H9 (cell line): Measurements from ENCODE around the gene LHFPL2. TPM values are rescaled to one million over a fixed set of nuclear protein-coding genes. Genes with fewer than 3 reads are reported as not detected.

Experiments
- DNase-seq: peaks from one replicate; pipeline ENCODE4 v3.0.0-alpha.2; 2017
- H2AFZ ChIP-seq: one replicate; pipeline ENCODE4 v1.6.1; 2013; ENCODE audit warnings: mild to moderate bottlenecking, low read length, control low read depth, moderate library complexity
- H2AK5ac ChIP-seq: 2 replicates; pipeline ENCODE4 v1.6.1; 2013; ENCODE audit warnings: low read length, control low read depth, mixed read lengths; ENCODE audit not compliant: insufficient read length
- H2BK120ac ChIP-seq: one replicate; pipeline ENCODE4 v1.6.1; 2013; ENCODE audit warnings: low read depth, mild to moderate bottlenecking, low read length, control low read depth, inconsistent platforms; ENCODE audit not compliant: poor library complexity, severe bottlenecking
- H2BK12ac ChIP-seq: 2 replicates; pipeline ENCODE4 v1.6.1; 2013; ENCODE audit warnings: low read length, control low read depth, mixed read lengths, low read depth; ENCODE audit not compliant: insufficient read length
- H2BK15ac ChIP-seq: 2 replicates; pipeline ENCODE4 v1.6.1; 2013; ENCODE audit warnings: low read depth, low read length, control low read depth
- H2BK20ac ChIP-seq: one replicate; pipeline ENCODE4 v1.6.1; 2013; ENCODE audit warnings: low read depth, mild to moderate bottlenecking, low read length, control low read depth, inconsistent platforms; ENCODE audit not compliant: poor library complexity, severe bottlenecking
- H2BK5ac ChIP-seq: 2 replicates; pipeline ENCODE4 v1.6.1; 2013; ENCODE audit warnings: low read length, control low read depth, mixed read lengths; ENCODE audit not compliant: insufficient read length
- H3K14ac ChIP-seq: 2 replicates; pipeline ENCODE4 v1.6.1; 2013; ENCODE audit warnings: low read length, control low read depth; ENCODE audit not compliant: insufficient read depth
- H3K18ac ChIP-seq: 2 replicates; pipeline ENCODE4 v1.6.1; 2013; ENCODE audit warnings: low read depth, mild to moderate bottlenecking, mixed read lengths, low read length, control low read depth; ENCODE audit not compliant: insufficient read length
- H3K23ac ChIP-seq: 2 replicates; pipeline ENCODE4 v1.6.1; 2013; ENCODE audit warnings: low read length, control low read depth, mixed read lengths, low read depth; ENCODE audit not compliant: insufficient read length
- H3K23me2 ChIP-seq: 2 replicates; pipeline ENCODE4 v1.6.1; 2013; ENCODE audit warnings: low read depth, mild to moderate bottlenecking, mixed read lengths, low read length, control low read depth; ENCODE audit not compliant: insufficient read length, poor library complexity, severe bottlenecking
- H3K27ac ChIP-seq: 2 replicates; pipeline ENCODE4 v1.5.1; 2013; ENCODE audit warnings: low read length, control low read depth, mixed read lengths, low read depth; ENCODE audit not compliant: insufficient read length
- H3K27me3 ChIP-seq: 2 replicates; pipeline ENCODE4 v1.6.1; 2013; ENCODE audit warnings: low read length, control low read depth, inconsistent platforms; ENCODE audit not compliant: insufficient read depth
- H3K4ac ChIP-seq: 2 replicates; pipeline ENCODE4 v1.6.1; 2013; ENCODE audit warnings: low read depth, mild to moderate bottlenecking, control low read depth, inconsistent platforms, low read length, moderate library complexity
- H3K4me1 ChIP-seq: 2 replicates; pipeline ENCODE4 v1.6.1; 2013; ENCODE audit warnings: low read length, control low read depth, inconsistent platforms; ENCODE audit not compliant: insufficient read depth
- H3K4me2 ChIP-seq: 2 replicates; pipeline ENCODE4 v1.6.1; 2013; ENCODE audit warnings: low read length, control low read depth, mixed read lengths; ENCODE audit not compliant: insufficient read length, insufficient read depth
- H3K56ac ChIP-seq: 2 replicates; pipeline ENCODE4 v1.6.1; 2013; ENCODE audit warnings: low read depth, mild to moderate bottlenecking, mixed read lengths, low read length, control low read depth; ENCODE audit not compliant: insufficient read length
- H3K79me1 ChIP-seq: 2 replicates; pipeline ENCODE4 v1.6.1; 2013; ENCODE audit warnings: low read depth, mild to moderate bottlenecking, moderate library complexity, low read length, control low read depth, inconsistent platforms; ENCODE audit not compliant: insufficient read depth, poor library complexity, severe bottlenecking
- H3K79me2 ChIP-seq: 2 replicates; pipeline ENCODE4 v1.6.1; 2013; ENCODE audit warnings: low read length, control low read depth, inconsistent platforms; ENCODE audit not compliant: insufficient read depth
- H3K9ac ChIP-seq: 2 replicates; pipeline ENCODE4 v1.6.1; 2013; ENCODE audit warnings: low read length, control low read depth, mixed read lengths; ENCODE audit not compliant: insufficient read length; ENCODE audit errors: extremely low read depth
- H3K9me3 ChIP-seq: one replicate; pipeline ENCODE4 v1.6.1; 2013; ENCODE audit warnings: low read depth, low read length, inconsistent platforms; ENCODE audit not compliant: control insufficient read depth
- H3T11ph ChIP-seq: one replicate; pipeline ENCODE4 v1.6.1; 2013; ENCODE audit warnings: mild to moderate bottlenecking, low read length, control low read depth, inconsistent platforms
- H4K20me1 ChIP-seq: one replicate; pipeline ENCODE4 v1.6.1; 2013; ENCODE audit not compliant: control insufficient read depth, insufficient read length, insufficient read depth
- H4K5ac ChIP-seq: 2 replicates; pipeline ENCODE4 v1.6.1; 2013; ENCODE audit warnings: low read depth, mild to moderate bottlenecking, mixed read lengths, low read length, control low read depth; ENCODE audit not compliant: insufficient read length
- H4K8ac ChIP-seq: replicated peaks from 2 replicates; pipeline ENCODE4 v1.6.1; 2013; ENCODE audit warnings: low read length, control low read depth, mixed read lengths, low read depth; ENCODE audit not compliant: insufficient read length
- H4K91ac ChIP-seq: 2 replicates; pipeline ENCODE4 v1.6.1; 2013; ENCODE audit warnings: low read depth, mild to moderate bottlenecking, moderate library complexity, mixed read lengths, low read length, control low read depth; ENCODE audit not compliant: insufficient read length
- H3K27ac Mint-ChIP-seq, 3 experiments: 2 replicates in 2 of 3; 3 replicates in 1 of 3; pipeline ENCODE4 v1.8.0; 2020 to 2021; ENCODE audit warnings: mixed read lengths in 3 of 3, mild to moderate bottlenecking in 1 of 3, moderate library complexity in 1 of 3
- H3K27me3 Mint-ChIP-seq: 2 replicates; pipeline ENCODE4 v1.8.0; 2021; ENCODE audit warnings: low read depth, mild to moderate bottlenecking, moderate library complexity, mixed read lengths
- H3K36me3 Mint-ChIP-seq, 3 experiments: 2 replicates in 2 of 3; 3 replicates in 1 of 3; pipeline ENCODE4 v1.8.0; 2020 to 2021; ENCODE audit warnings: low read depth in 3 of 3, mixed read lengths in 3 of 3; ENCODE audit not compliant: insufficient read depth in 1 of 3
- H3K4me1 Mint-ChIP-seq, 2 experiments: 2 replicates each; pipeline ENCODE4 v1.8.0; 2020; ENCODE audit warnings: mixed read lengths in 2 of 2
- H3K4me3 Mint-ChIP-seq, 2 experiments: 2 replicates in 1 of 2; 3 replicates in 1 of 2; pipeline ENCODE4 v1.8.0; 2020 to 2021; ENCODE audit warnings: mild to moderate bottlenecking in 2 of 2, mixed read lengths in 2 of 2, moderate library complexity in 1 of 2
- H3K9me3 Mint-ChIP-seq, 2 experiments: 2 replicates in 1 of 2; 3 replicates in 1 of 2; pipeline ENCODE4 v1.8.0; 2020; ENCODE audit warnings: mild to moderate bottlenecking in 2 of 2, mixed read lengths in 2 of 2, moderate library complexity in 1 of 2
- CTCF ChIP-seq: fragments of 200-600 bp; sonication (generic); conservative IDR thresholded peaks from 3 replicates; pipeline ENCODE4 v1.8.0; 2021; ENCODE audit warnings: antibody characterized with exemption, mild to moderate bottlenecking
- WGBS: extraction: QIAGEN DNeasy Blood & Tissue Kit; methylation state at CpG from one replicate; pipeline ENCODE4 v1.1.7; 2013; ENCODE audit warnings: missing lambda C conversion rate, low lambda C conversion rate, mixed read lengths; ENCODE audit not compliant: insufficient read length; ENCODE audit errors: extremely low coverage; 5-methylcytosine and 5-hydroxymethylcytosine counted together
- total RNA-seq: library from RNA; stranded (reverse); gene quantifications from 2 replicates; pipeline ENCODE4 v1.2.1, GENCODE V29; 2021

The LHFPL2 gene
- total RNA-seq, 1 experiment from 2014 or later: 26.3 TPM

- H3T11ph ChIP-seq: no peak overlapping the region
- H3K56ac ChIP-seq: no peak overlapping the region
- DNase-seq: no peak
- H2BK12ac ChIP-seq: no peak overlapping the region
- H3K18ac ChIP-seq: no peak overlapping the region
- H4K8ac ChIP-seq: no peak overlapping the region
- peaks cover 2% of the 10 kb centered on the region; the same call in 1 of the 2 replicates for H3K4me1 ChIP-seq
- H3K27ac Mint-ChIP-seq: peak overlapping the region in 2 of 3 experiments; percentile 69 to 71; a peak in 6 of 7 replicates
- H3K79me2 ChIP-seq: no peaks in the 10 kb centered on the region
- H2BK5ac ChIP-seq: no peak overlapping the region
- H3K79me1 ChIP-seq: no peaks in the 10 kb centered on the region
- H3K36me3 Mint-ChIP-seq: peaks cover 4 to 8% (median 6%) of the 10 kb centered on the region in 3 experiments; a peak in 3 of 7 replicates
- no peak overlapping the region for H3K14ac ChIP-seq
- H4K20me1 ChIP-seq: no peaks in the 10 kb centered on the region
- peaks cover 9 to 15% of the 10 kb centered on the region in 2 experiments for H3K9me3 Mint-ChIP-seq
- H3K4me3 Mint-ChIP-seq: no peak overlapping the region
- H3K27ac ChIP-seq: no peak overlapping the region
- H3K9ac ChIP-seq: no peak overlapping the region
- no peaks in the 10 kb centered on the region for H3K9me3 ChIP-seq
- H4K91ac ChIP-seq: no peak overlapping the region
- no CpG with 5 or more reads among the region's 8 CpGs for WGBS
- H3K27me3 ChIP-seq: no peaks in the 10 kb centered on the region
- H2BK20ac ChIP-seq: no peak overlapping the region
- H3K4me1 Mint-ChIP-seq: peaks cover 23 to 24% of the 10 kb centered on the region in 2 experiments
- H2AFZ ChIP-seq: no peak overlapping the region
- no peaks in the 10 kb centered on the region for H3K23me2 ChIP-seq
- H3K27me3 Mint-ChIP-seq: no peaks in the 10 kb centered on the region
- no peak overlapping the region for H2AK5ac ChIP-seq
- H4K5ac ChIP-seq: no peak overlapping the region
- TF ChIP-seq CTCF: no peak
- no peak overlapping the region for H2BK15ac ChIP-seq
- no peak overlapping the region for H3K4ac ChIP-seq
- no peak overlapping the region for H3K4me2 ChIP-seq
- H3K23ac ChIP-seq: no peak overlapping the region
- no peak overlapping the region for H2BK120ac ChIP-seq
Measured at GRCh38 chr5:78577071-78577807, 71.3 kb downstream of the LHFPL2 start.
